Liver (tissue), 9 donors: Measurements from ENCODE around the gene TMEM272. TPM values are rescaled to one million over a fixed set of nuclear protein-coding genes. Genes with fewer than 3 reads are reported as not detected.

Experiments
- DNase-seq: peaks from one replicate; pipeline ENCODE4 v3.0.0-alpha.2; 2017; ENCODE audit warnings: low spot score
- H3K27ac ChIP-seq, 2 donors: one replicate each; pipeline ENCODE4 v1.7.0; 2013; ENCODE audit warnings: inconsistent platforms in 2 of 2, low read length in 2 of 2, control low read depth in 1 of 2, low read depth in 1 of 2, mild to moderate bottlenecking in 1 of 2
- H3K27me3 ChIP-seq, 4 donors: one replicate each; pipeline versions ENCODE4 v1.6.1 to v1.7.0; 2013; ENCODE audit warnings: low read length in 3 of 4, inconsistent platforms in 1 of 4, mild to moderate bottlenecking in 1 of 4, moderate library complexity in 1 of 4; ENCODE audit not compliant: control insufficient read depth in 4 of 4, insufficient read depth in 4 of 4
- H3K36me3 ChIP-seq, 4 donors: one replicate each; pipeline versions ENCODE4 v1.6.1 to v1.7.0; 2013; ENCODE audit warnings: low read length in 3 of 4, mild to moderate bottlenecking in 3 of 4, low read depth in 1 of 4, moderate library complexity in 1 of 4; ENCODE audit not compliant: control insufficient read depth in 4 of 4, insufficient read depth in 3 of 4
- H3K4me1 ChIP-seq, 4 donors: one replicate each; pipeline versions ENCODE4 v1.6.1 to v1.7.0; 2013; ENCODE audit warnings: low read length in 3 of 4, mild to moderate bottlenecking in 3 of 4, moderate library complexity in 1 of 4; ENCODE audit not compliant: control insufficient read depth in 4 of 4, insufficient read depth in 4 of 4
- H3K4me3 ChIP-seq, 3 donors: one replicate each; pipeline versions ENCODE4 v1.6.1 to v1.7.0; 2013; ENCODE audit warnings: low read length in 3 of 3, control low read depth in 1 of 3, low read depth in 1 of 3, mild to moderate bottlenecking in 1 of 3
- H3K9ac ChIP-seq, 2 donors: one replicate each; pipeline ENCODE4 v1.7.0; 2013; ENCODE audit warnings: low read length in 2 of 2, mild to moderate bottlenecking in 2 of 2, moderate library complexity in 2 of 2, control low read depth in 1 of 2, low read depth in 1 of 2
- H3K9me3 ChIP-seq, 4 donors: one replicate each; pipeline versions ENCODE4 v1.6.1 to v1.7.0; 2013; ENCODE audit warnings: low read length in 3 of 4; ENCODE audit not compliant: control insufficient read depth in 4 of 4
- ATF3 ChIP-seq: IDR thresholded peaks from 2 replicates; pipeline ENCODE4 v1.6.1; 2016; ENCODE audit warnings: antibody characterized with exemption
- CTCF ChIP-seq: fragments of 150-350 bp; IDR thresholded peaks from 2 replicates; pipeline ENCODE4 v1.5.1; 2017; ENCODE audit warnings: improper control_type of control experiment, low read depth, low read length; ENCODE audit not compliant: missing input control
- EGR1 ChIP-seq, 2 donors: IDR thresholded peaks; 2 replicates each; pipeline ENCODE4 v1.6.1; 2016 to 2018; ENCODE audit warnings: antibody characterized with exemption in 2 of 2, low read depth in 2 of 2
- FOXA1 ChIP-seq: IDR thresholded peaks from 2 replicates; pipeline ENCODE4 v1.6.1; 2016; ENCODE audit warnings: antibody characterized with exemption
- FOXA2 ChIP-seq: IDR thresholded peaks from 2 replicates; pipeline ENCODE4 v1.6.1; 2016; ENCODE audit warnings: antibody characterized with exemption
- GABPA ChIP-seq, 2 donors: IDR thresholded peaks in 1 of 2; conservative IDR thresholded peaks in 1 of 2; 2 replicates each; pipeline ENCODE4 v1.6.1; 2016; ENCODE audit warnings: antibody characterized with exemption in 2 of 2, mild to moderate bottlenecking in 1 of 2, moderate library complexity in 1 of 2
- HNF4A ChIP-seq, 2 donors: conservative IDR thresholded peaks; 2 replicates each; pipeline ENCODE4 v1.6.1; 2016; ENCODE audit warnings: antibody characterized with exemption in 2 of 2, mild to moderate bottlenecking in 2 of 2
- JUND ChIP-seq, 2 donors: IDR thresholded peaks; 2 replicates each; pipeline ENCODE4 v1.6.1; 2016; ENCODE audit warnings: antibody characterized with exemption in 2 of 2
- NR2F2 ChIP-seq: IDR thresholded peaks from 2 replicates; pipeline ENCODE4 v1.6.1; 2016; ENCODE audit warnings: antibody characterized with exemption
- RAD21 ChIP-seq, 2 donors: IDR thresholded peaks; 2 replicates each; pipeline ENCODE4 v1.6.1; 2016; ENCODE audit warnings: antibody characterized with exemption in 2 of 2, mild to moderate bottlenecking in 2 of 2
- REST ChIP-seq: IDR thresholded peaks from 2 replicates; pipeline ENCODE4 v1.6.1; 2016; ENCODE audit warnings: antibody characterized with exemption, mild to moderate bottlenecking
- RXRA ChIP-seq, 2 donors: IDR thresholded peaks; 2 replicates each; pipeline ENCODE4 v1.6.1; 2017 to 2018; ENCODE audit warnings: antibody characterized with exemption in 2 of 2, mild to moderate bottlenecking in 1 of 2
- SP1 ChIP-seq: IDR thresholded peaks from 2 replicates; pipeline ENCODE4 v1.6.1; 2018; ENCODE audit warnings: antibody characterized with exemption, mild to moderate bottlenecking
- TAF1 ChIP-seq: conservative IDR thresholded peaks from 2 replicates; pipeline ENCODE4 v1.6.1; 2016; ENCODE audit warnings: antibody characterized with exemption, mild to moderate bottlenecking
- YY1 ChIP-seq: IDR thresholded peaks from 2 replicates; pipeline ENCODE4 v1.6.1; 2016; ENCODE audit warnings: antibody characterized with exemption, mild to moderate bottlenecking
- WGBS: extraction: QIAGEN DNeasy Blood & Tissue Kit; methylation state at CpG from one replicate; pipeline ENCODE4 v1.1.7; 2013; 5-methylcytosine and 5-hydroxymethylcytosine counted together
- polyA plus RNA-seq, 2 donors: library from polyadenylated mRNA; stranded (reverse) in 1 of 2; unstranded in 1 of 2; fragments of 200-250 nt in 1 of 2; fragments of >200 nt in 1 of 2; fragmentation: Nextera tagmentation in 1 of 2; extraction: Ambion mirVana in 1 of 2; gene quantifications; one replicate each; pipeline versions ENCODE4 v1.2.1 to v1.2.3, GENCODE V29; 2013 to 2015
- total RNA-seq, 2 donors: library from RNA; depleted of rRNA; stranded (reverse); fragments of >200 nt; gene quantifications; one replicate each; pipeline ENCODE4 v1.2.3, GENCODE V29; 2014
- TF ChIP-seq, protein P1 (sequence below): IDR thresholded peaks from 2 replicates; pipeline ENCODE4 v1.6.1; 2016; ENCODE audit warnings: antibody characterized with exemption
- TF ChIP-seq, protein P2 (sequence below): IDR thresholded peaks from 2 replicates; pipeline ENCODE4 v1.6.1; 2016; ENCODE audit warnings: antibody characterized with exemption
- donor health status: healthy.
- donor health status: healthy.
- donor health status: healthy.
- donor health status: healthy.
- donor health status: healthy.

The TMEM272 gene
- total and polyA plus RNA-seq, 4 donors = 0.02 to 0.42 (median 0.10) TPM

GRCh38 chr13:51797664-51798488 is 47.1 kb downstream of the TMEM272 start:
- H3K27me3 ChIP-seq = no peaks in the 10 kb centered on the region
- H3K36me3 ChIP-seq = peaks cover 0 to 5% (median 0%) of the 10 kb centered on the region in 4 donors
- H3K9me3 ChIP-seq = no peaks in the 10 kb centered on the region
- WGBS = 76% methylated on average over 12 of the region's 12 CpGs
- H3K4me1 ChIP-seq = peaks cover 0 to 27% (median 13%) of the 10 kb centered on the region in 4 donors
- H3K9ac ChIP-seq = no peak overlapping the region
- TF ChIP-seq CTCF (peak; percentile 69), HNF4A (conservative IDR thresholded peaks at IDR 0.05) (no peak), JUND (IDR thresholded peaks at IDR 0.05) (peak; percentile 72 to 81), FOXA1 (no peak), GABPA (IDR thresholded peaks at IDR 0.05 in 1 of 2, conservative IDR thresholded peaks at IDR 0.05 in 1 of 2) (no peak), RXRA (IDR thresholded peaks at IDR 0.05) (no peak), FOXA2 (no peak), SP1 (no peak), TAF1 (no peak), NR2F2 (no peak), RAD21 (IDR thresholded peaks at IDR 0.05) (peak; percentile 94), ATF3 (no peak), EGR1 (IDR thresholded peaks at IDR 0.05; ENCODE audit: low read depth in 2 of 2) (no peak), REST (no peak), YY1 (no peak)
- TF ChIP-seq, protein P1, sequence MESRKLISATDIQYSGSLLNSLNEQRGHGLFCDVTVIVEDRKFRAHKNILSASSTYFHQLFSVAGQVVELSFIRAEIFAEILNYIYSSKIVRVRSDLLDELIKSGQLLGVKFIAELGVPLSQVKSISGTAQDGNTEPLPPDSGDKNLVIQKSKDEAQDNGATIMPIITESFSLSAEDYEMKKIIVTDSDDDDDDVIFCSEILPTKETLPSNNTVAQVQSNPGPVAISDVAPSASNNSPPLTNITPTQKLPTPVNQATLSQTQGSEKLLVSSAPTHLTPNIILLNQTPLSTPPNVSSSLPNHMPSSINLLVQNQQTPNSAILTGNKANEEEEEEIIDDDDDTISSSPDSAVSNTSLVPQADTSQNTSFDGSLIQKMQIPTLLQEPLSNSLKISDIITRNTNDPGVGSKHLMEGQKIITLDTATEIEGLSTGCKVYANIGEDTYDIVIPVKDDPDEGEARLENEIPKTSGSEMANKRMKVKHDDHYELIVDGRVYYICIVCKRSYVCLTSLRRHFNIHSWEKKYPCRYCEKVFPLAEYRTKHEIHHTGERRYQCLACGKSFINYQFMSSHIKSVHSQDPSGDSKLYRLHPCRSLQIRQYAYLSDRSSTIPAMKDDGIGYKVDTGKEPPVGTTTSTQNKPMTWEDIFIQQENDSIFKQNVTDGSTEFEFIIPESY = no peak
- TF ChIP-seq, protein P2, sequence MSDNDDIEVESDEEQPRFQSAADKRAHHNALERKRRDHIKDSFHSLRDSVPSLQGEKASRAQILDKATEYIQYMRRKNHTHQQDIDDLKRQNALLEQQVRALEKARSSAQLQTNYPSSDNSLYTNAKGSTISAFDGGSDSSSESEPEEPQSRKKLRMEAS = no peak
- no peak overlapping the region for H3K4me3 ChIP-seq
- DNase-seq = no peak
- H3K27ac ChIP-seq = no peak overlapping the region
